Non-pigmented ciliary epithelial cell (primary cell): ENCODE results near the gene ASIC2.

Experiments
- DNase-seq: peaks from one replicate; pipeline ENCODE4 v3.0.0-alpha.2; 2010; ENCODE audit warnings: low read depth

The ASIC2 gene

GRCh38 chr17:33057564-33057963 lies 235.5 kb downstream of the ASIC2 start:
- no peak for DNase-seq

GRCh38 chr17:33056399-33057146 lies 236.5 kb downstream of the ASIC2 start:
- no peak for DNase-seq

- DNase-seq, result no peak
Measured at GRCh38 chr17:33055746-33056145, 237.3 kb downstream of the ASIC2 start.

- DNase-seq, result no peak
Measured at GRCh38 chr17:33055171-33055611, 237.9 kb downstream of the ASIC2 start.

- no peak for DNase-seq
Measured at GRCh38 chr17:33054412-33054811, 238.7 kb downstream of the ASIC2 start.

- DNase-seq, result no peak
Measured at GRCh38 chr17:33053676-33054075, 239.4 kb downstream of the ASIC2 start.

GRCh38 chr17:33052856-33053255 lies 240.2 kb downstream of the ASIC2 start:
- DNase-seq, result no peak

- DNase-seq, result no peak
Measured at GRCh38 chr17:33050611-33051140, 242.4 kb downstream of the ASIC2 start.

- peak; percentile 3 for DNase-seq
Measured at GRCh38 chr17:33049781-33050414, 243.2 kb downstream of the ASIC2 start.

- DNase-seq, result no peak
Measured at GRCh38 chr17:33046361-33047255, 246.5 kb downstream of the ASIC2 start.

- no peak for DNase-seq
Measured at GRCh38 chr17:33045216-33045615, 247.9 kb downstream of the ASIC2 start.

- no peak for DNase-seq
Measured at GRCh38 chr17:33044771-33045170, 248.3 kb downstream of the ASIC2 start.

GRCh38 chr17:33040461-33040860 lies 252.6 kb downstream of the ASIC2 start:
- no peak for DNase-seq

GRCh38 chr17:33039874-33040273 lies 253.2 kb downstream of the ASIC2 start:
- no peak for DNase-seq

- DNase-seq, result no peak
Measured at GRCh38 chr17:33038740-33039139, 254.4 kb downstream of the ASIC2 start.

GRCh38 chr17:33033176-33033575 lies 259.9 kb downstream of the ASIC2 start:
- DNase-seq, result no peak

- no peak for DNase-seq
Measured at GRCh38 chr17:33028778-33029177, 264.3 kb downstream of the ASIC2 start.

GRCh38 chr17:33028061-33028460 lies 265.0 kb downstream of the ASIC2 start:
- no peak for DNase-seq

GRCh38 chr17:33024688-33025486 lies 268.2 kb downstream of the ASIC2 start:
- no peak for DNase-seq

- DNase-seq, result no peak
Measured at GRCh38 chr17:33023790-33024189, 269.3 kb downstream of the ASIC2 start.

GRCh38 chr17:33021731-33022408 lies 271.2 kb downstream of the ASIC2 start:
- DNase-seq, result no peak
